Left ventricle myocardium superior (tissue), 1 donor: Measurements from ENCODE around the gene ADCY7. TPM values are rescaled to one million over a fixed set of nuclear protein-coding genes. Genes with fewer than 3 reads are reported as not detected.

ENCODE experiments used
- ATAC-seq: fragments of 200-7000 bp; cut with Tn5 transposase; one replicate; pipeline ENCODE4 v1.9.1; 2020; ENCODE audit warnings: mild to moderate bottlenecking, moderate library complexity
- DNase-seq: peaks from one replicate; pipeline ENCODE4 v3.0.0-alpha.2; 2020
- intact Hi-C: fragments of 100-400 bp; cut with micrococcal nuclease; formaldehyde crosslinking; loops from one replicate; pipeline ENCODE4 v1.11.0; 2022
- total RNA-seq: library from RNA; stranded (reverse); fragmentation: NEBNext Ultra II Directional; extraction: Animal tissue kit (Norgen Biotek cat#: 25700); gene quantifications from one replicate; pipeline ENCODE4 v1.2.1, GENCODE V29; 2021
- donor health status: DM: no; HTN: yes; CAD: no; lungs with severe emphysema.

The ADCY7 gene
- total RNA-seq, 1 donor from 2014 or later: 8.3 TPM

DNA sequence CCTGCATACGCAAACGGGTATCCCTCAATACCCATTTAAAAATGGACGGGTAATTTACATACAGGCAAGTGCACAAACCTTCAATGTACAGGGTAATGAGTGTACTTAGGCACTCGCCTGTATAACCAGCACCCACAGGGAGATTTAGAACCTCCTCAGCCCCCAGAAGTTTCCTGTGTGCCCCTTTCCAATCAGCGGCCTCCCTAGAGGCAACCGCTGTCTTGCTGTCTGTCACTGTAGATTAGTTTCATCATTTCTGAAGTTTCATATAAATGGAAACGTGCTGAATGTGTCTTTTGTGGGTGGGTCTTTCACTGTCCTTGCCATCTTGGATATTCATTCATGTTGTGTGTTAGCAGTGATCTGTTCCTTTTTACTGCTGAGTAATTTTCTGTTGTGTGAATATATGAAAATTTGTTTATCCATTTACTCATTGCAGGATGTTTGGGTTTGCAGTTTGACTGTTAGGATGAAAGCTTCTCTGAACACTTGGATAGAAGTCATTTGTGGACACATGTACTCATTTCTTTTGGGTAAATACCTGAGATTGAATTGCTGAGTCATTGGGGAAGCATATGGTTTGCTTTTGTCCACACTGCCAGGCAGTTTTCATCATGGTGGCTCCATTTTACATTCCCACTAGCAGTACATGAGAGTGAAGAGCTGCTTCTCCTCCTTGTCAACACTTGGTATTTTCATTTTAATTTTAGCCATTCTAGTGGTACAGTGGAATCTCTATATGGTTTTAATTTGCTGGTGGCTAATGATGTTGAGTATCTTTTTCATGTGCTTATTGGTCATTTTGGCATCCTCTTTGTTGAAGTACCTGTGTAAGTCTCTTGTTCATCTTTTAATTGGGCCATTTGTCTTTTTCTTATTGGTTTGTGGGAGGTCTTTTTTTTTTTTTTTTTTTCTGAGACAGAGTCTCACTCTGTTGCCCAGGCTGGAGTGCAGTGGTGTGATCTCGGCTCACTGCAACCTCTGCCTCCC lies 2.1 kb upstream of the ADCY7 start:
- no peak for ATAC-seq

GRCh38 chr16:50265260-50265659 lies 1.1 kb upstream of the ADCY7 start:
- ATAC-seq: no peak
- intact Hi-C loops: no loop called here
- no peak for DNase-seq

More for the DNA sequence above, 2.1 kb upstream of the ADCY7 start:
- DNase-seq: no peak
- intact Hi-C loops: no loop called here

GRCh38 chr16:50265716-50266336 lies 525 bp upstream of the ADCY7 start:
- DNase-seq: peak; percentile 33
- intact Hi-C loops: no loop called here
- no peak for ATAC-seq

DNA sequence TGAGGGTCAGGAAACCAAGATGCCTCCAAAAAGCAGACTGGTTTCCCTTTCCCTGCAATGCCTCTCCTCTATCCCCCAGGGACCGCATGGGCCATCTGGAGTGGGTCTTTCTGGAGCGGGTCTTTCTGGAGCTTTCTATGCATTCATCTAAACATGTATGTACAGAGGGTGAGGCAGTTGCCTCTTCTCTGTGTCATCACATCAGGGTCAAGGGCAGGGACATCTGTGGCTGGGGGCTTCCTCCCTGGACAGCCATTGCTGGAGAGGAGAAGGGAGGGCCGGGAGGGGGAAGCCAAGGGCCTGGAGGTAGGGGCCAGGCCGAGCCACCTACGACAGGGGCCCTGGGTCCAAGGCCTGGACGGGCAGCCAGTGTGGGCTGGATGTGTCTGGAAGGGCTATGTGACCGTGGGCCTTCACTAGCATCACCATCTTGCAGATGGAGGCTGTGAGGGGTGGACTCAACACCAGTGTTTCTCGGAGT lies 840 bp downstream of the ADCY7 start:
- intact Hi-C loops: no loop called here
- DNase-seq (peak; percentile 19), ATAC-seq (no peak)

DNA sequence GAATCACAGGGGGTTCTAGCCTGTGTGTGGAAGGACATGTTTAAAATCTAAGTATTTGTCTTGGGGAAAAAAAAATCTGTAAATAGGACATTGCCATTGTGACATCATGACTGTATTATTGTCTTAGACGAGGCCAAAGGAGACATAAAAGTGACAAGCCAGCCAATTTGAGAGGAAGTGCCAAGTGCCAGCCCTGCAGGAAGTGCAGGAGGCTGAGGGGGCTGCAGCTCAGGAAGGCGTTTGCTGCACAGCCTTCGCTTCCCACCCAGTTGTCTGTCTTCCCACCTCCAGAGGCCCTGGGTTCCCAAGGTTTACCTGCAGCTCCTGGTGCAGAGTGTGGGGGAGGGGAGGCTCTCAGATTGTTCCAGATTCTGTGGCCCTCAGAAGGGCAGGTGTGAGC lies 1.3 kb downstream of the ADCY7 start:
- peak; percentile 28 for DNase-seq
- no peak for ATAC-seq
- intact Hi-C loops: no loop called here

GRCh38 chr16:50268352-50268751 lies 2.0 kb downstream of the ADCY7 start:
- no peak for ATAC-seq
- intact Hi-C loops: no loop called here
- no peak for DNase-seq

- intact Hi-C loops: no loop called here
- DNase-seq (peak; percentile 15), ATAC-seq (no peak)
Measured at GRCh38 chr16:50269061-50269705, 2.8 kb downstream of the ADCY7 start.

- intact Hi-C loops: no loop called here
- no peak for ATAC-seq
- no peak for DNase-seq
Measured at GRCh38 chr16:50269769-50270509, 3.6 kb downstream of the ADCY7 start.

DNA sequence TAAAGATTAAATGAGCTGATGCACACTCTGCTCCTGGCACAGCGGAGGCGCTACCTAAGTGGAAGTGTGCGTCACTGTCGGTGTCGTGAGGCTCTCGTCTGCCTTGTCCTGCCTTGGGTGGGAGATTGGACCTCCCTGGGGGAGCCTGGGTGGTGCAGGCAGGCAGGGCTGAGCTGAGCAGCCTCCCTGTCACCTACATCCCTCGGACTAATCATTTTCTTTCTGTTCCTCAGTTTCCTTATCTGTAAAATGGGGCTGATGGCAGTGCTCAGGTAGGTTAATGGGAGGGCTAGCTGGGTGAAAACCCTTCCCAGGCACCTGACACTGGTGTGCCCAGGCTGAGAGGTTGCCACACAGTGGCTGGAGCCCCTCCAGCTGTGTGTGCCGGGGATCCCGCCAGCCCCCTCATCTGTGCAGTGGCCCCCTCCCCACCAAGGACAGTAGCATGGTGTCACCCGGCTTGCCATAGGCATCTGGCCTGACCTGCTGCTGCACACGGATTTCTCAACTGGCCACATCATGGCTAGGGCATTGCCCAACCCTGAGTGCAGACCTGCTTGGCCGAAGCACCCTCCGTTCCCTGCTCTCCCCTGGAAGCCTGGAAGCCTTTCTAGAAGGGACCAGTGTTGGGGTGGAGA lies 4.3 kb downstream of the ADCY7 start:
- DNase-seq (peak; percentile 15), ATAC-seq (no peak)
- intact Hi-C loops: no loop called here

GRCh38 chr16:50271148-50272041 lies 5.0 kb downstream of the ADCY7 start:
- intact Hi-C loops: no loop called here
- peak; percentile 24 for DNase-seq

DNA sequence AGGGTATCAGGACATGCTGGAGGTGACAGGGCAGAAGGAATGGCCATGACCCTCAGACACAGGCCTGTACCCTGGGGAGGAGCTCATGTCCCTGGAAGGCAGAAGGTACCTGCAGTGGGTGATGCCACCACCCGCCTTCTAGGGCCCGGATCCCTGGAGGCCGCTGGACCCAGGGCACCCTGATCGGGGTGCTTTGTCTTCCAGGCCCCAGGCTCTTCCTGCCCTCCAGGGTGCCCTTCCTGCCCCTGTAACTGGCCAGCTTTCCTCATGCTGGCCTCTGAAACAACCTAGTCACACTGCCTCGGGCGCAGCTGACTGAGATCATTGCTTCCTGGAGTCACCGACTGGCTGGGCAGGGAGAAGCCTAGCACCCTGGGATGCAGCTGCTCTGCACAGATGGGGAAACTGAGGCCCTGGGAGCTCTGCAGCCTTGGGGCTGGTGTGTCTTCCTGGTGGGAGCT lies 5.8 kb downstream of the ADCY7 start:
- ATAC-seq: no peak
- DNase-seq: peak; percentile 30
- intact Hi-C loops: no loop called here

More at GRCh38 chr16:50271148-50272041, 5.0 kb downstream of the ADCY7 start:
- ATAC-seq: no peak

DNA sequence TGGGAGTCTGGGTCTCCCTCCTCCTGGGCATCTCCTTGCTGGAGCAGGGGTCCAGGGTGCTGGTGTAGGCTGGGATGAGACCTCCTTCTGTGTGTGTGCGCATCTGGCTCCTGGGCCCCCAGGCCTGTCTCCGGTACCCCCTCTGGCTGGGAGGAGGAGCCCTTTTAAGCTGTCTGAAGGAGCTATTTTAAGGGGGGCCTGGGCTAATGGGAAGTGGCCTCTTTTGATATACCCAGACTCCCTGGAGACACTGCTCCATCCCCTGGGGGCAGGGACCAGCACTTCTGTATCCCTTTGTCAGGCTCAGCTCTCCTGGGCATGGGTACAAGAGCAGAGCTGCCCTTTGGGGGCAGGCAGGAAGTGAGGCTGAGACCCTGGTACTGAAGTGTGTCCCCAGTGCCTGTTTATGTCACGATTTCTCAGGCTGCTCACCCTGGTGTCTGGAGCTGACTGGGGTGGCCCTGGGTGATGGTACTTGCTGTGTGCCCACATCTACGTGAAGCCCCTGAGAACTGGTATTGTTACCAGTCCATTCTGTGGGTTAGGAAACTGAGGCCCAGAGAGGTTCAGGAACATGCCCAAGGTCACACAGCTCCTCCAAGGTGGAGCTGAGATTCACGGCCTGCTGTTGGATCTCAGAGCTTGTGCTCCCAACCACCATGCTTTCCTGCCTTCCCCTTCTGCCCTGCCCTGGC lies 6.5 kb downstream of the ADCY7 start:
- ATAC-seq: no peak
- intact Hi-C loops: no loop called here
- DNase-seq: peak; percentile 11

DNA sequence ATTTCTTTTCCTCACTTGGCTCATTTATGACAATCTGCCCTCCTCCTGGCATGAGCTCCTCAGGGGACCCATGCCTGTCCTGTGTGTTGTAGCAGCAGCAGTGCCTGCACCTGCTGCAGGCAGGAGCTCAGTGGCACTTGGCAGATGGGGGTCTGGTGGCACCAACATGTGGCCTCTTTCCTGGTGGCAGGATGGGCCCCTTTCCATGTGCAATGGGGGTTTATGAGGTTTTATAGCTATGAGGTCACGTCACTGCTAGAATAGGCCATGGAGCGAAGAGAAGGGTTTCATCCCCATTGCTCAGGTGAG lies 7.0 kb downstream of the ADCY7 start:
- intact Hi-C loops: no loop called here
- no peak for ATAC-seq
- DNase-seq: peak; percentile 12

DNA sequence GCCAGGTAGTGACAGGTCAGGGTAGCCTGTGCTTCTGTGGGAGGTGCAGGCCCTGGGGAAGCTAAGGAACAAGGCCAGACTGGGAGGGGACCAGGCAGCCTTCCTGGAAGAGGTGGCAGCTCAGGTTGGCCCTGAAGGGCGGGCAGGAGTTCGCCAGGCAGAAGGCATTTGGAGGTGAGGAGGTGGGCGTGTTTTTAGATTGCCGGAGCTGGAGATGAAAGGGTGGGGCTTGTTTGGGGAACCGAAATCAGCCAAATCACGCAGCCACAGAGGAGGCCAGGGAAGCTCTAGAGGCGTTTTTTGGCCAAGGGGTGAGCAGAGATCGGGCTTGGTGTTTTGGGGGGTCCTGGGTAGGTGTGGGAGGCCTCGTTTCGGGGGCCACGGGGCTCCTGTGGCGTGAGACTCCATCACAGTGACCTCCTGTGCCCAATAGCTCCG lies 7.6 kb downstream of the ADCY7 start:
- intact Hi-C loops: no loop called here

DNA sequence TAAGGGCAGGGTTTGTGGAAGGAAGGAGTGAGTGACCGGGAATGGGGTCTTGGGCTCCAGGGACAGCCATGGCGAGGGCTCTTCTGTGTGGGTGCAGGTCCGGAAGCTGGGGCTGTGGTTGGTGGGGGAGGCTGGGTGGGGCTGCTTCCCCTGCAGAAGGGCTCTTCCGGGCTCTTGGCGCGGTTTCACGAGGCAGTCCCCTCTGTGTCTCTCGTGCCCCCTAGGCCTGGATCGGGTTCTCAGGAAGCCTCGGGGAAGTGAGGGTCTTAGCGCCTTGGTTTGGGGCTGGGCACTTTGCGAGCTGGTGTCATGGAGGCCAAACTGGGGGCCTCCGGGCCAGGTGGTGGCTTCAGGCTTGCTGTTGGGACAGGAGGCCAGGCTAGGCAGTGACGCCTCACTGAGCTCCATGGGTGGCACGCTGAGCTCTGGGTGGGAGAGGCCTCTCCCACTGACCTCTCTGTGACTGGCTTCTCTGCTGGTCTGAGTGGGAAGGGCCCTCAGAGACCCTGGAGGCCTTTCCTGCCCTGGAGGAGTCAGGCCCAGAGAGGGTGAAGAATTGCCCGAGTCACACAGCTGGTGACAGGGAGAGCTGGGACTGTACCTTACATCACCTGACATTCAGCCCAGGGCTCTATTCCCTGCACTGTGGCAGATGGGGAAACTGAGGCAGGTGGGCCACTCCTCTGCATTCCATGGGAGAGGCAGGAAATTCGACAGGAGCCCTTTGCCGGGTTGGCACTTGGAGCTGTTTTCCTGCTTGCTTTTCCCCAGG lies 8.2 kb downstream of the ADCY7 start:
- ATAC-seq: peak; percentile 22
- DNase-seq: peak; percentile 34
- intact Hi-C loops: no loop called here

More for the DNA sequence above, 7.6 kb downstream of the ADCY7 start:
- peak; percentile 32 for DNase-seq
- ATAC-seq: peak; percentile 28

DNA sequence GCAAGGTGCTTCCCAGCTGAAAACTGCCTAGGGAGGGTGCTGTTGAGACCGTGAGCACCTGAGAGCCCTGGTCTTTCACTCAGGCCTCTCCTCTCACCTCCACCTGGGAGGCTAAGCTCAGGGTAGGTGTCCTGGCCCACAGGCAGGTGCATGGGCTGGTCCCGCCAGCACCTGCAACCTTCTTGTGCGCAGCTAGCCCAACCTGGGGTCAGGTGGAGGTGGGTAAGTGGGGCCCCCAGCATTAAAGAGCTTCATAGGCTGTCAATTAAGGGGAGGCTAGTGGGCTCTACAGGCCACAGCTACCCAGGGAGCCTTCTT lies 8.7 kb downstream of the ADCY7 start:
- ATAC-seq (no peak), DNase-seq (no peak)
- intact Hi-C loops: no loop called here
